A673 (cell line): ENCODE results near the gene EXOSC2.

Experiments
- EZH2 ChIP-seq: fragments of 200-600 bp; sonication (generic); IDR thresholded peaks from 2 replicates; pipeline ENCODE4 v1.6.1; 2017; ENCODE audit warnings: borderline replicate concordance, low read depth, mild to moderate bottlenecking, mixed read lengths, antibody characterized with exemption, low read length; ENCODE audit not compliant: poor library complexity, severe bottlenecking
- TF ChIP-seq, protein P1 (sequence below): fragments of 300-800, 200-600 bp; sonication (generic); conservative IDR thresholded peaks from 2 replicates; pipeline ENCODE4 v1.5.1; 2017; ENCODE audit warnings: low read depth, mild to moderate bottlenecking, antibody characterized with exemption, low read length, moderate library complexity, mixed read lengths

DNA sequence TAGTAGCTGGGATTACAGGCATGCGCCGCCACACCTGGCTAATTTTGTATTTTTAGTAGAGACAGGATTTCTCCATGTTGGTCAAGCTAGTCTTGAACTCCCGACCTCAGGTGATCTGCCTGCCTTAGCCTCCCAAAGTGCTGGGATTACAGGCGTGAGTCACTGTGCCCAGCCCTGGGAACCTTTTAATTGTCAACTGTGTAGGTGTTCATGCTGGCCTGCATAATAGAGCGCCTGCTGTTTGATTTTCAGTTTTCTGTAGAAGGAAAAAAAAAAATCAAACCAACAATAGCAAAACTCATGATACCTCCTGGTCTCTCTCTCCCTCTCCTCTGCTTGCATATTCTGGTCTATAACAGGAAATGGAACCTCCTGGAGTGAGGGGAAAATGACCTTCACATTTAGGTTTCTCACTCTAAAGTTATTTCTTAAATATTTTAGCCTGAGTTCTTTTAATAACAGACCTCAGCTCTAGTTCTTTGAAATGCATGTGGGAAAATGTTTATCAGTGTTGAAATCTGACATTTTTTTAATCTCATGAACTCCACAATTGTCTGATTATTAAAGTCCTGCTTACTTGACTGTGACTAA is 51.7 kb downstream of the EXOSC2 start:
- TF ChIP-seq, protein P1, sequence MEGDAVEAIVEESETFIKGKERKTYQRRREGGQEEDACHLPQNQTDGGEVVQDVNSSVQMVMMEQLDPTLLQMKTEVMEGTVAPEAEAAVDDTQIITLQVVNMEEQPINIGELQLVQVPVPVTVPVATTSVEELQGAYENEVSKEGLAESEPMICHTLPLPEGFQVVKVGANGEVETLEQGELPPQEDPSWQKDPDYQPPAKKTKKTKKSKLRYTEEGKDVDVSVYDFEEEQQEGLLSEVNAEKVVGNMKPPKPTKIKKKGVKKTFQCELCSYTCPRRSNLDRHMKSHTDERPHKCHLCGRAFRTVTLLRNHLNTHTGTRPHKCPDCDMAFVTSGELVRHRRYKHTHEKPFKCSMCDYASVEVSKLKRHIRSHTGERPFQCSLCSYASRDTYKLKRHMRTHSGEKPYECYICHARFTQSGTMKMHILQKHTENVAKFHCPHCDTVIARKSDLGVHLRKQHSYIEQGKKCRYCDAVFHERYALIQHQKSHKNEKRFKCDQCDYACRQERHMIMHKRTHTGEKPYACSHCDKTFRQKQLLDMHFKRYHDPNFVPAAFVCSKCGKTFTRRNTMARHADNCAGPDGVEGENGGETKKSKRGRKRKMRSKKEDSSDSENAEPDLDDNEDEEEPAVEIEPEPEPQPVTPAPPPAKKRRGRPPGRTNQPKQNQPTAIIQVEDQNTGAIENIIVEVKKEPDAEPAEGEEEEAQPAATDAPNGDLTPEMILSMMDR: no peak
- TF ChIP-seq EZH2: no peak
